HepG2 (cell line): ENCODE data around the gene DNAJC4. TPM values are rescaled to one million over a fixed set of nuclear protein-coding genes. Genes with fewer than 3 reads are reported as not detected.

Experiments
- ATAC-seq: fragments of 200-7000 bp; cut with Tn5 transposase; 3 replicates; pipeline ENCODE4 v1.9.1; 2020; ENCODE audit warnings: mild to moderate bottlenecking, moderate library complexity
- BruUV-seq: library from RNA; stranded (reverse); fragments of 400-500 nt; replicated peaks from 2 replicates; lab custom pipeline; 2021; lab: Mats Ljungman, UMichigan
- CTCF ChIA-PET: fragments of 300-600 bp; formaldehyde crosslinking; extraction: SDS; loops from one replicate; lab custom pipeline; 2021; ENCODE audit warnings: low total read pairs, inconsistent platforms, low intra/inter-chr PET ratio; lab: Yijun Ruan, JAX
- POLR2A ChIA-PET: fragments of 350-600 bp; sonication (Branson Sonifier 250); formaldehyde crosslinking; loops from one replicate; lab custom pipeline; 2020; ENCODE audit warnings: antibody characterized with exemption, inconsistent platforms; lab: Yijun Ruan, JAX
- DNase-seq: peaks from one replicate; pipeline ENCODE4 v3.0.0-alpha.2; 2015; ENCODE audit warnings: low spot score
- FAIRE-seq: peaks from 3 replicates; lab custom pipeline; 2011; peaks lifted over from hg19 to GRCh38; lab: Jason Lieb, UNC
- H2AFZ ChIP-seq: one replicate; pipeline ENCODE4 v1.6.1; 2011; ENCODE audit warnings: low read length, inconsistent platforms
- H3K27ac ChIP-seq: fragments of 300-600 bp; 3 replicates; pipeline ENCODE4 v1.8.0; 2011; ENCODE audit warnings: mixed run types, mild to moderate bottlenecking, mixed read lengths, low read length, inconsistent platforms; ENCODE audit not compliant: insufficient read depth; ENCODE audit errors: extremely low read length
- H3K27me3 ChIP-seq, 2 experiments: fragments of 200-600 bp in 1 of 2; 2 replicates in 1 of 2; 3 replicates in 1 of 2; pipeline versions ENCODE4 v1.6.0 to v1.8.0; 2011; ENCODE audit warnings: low read length in 2 of 2, mild to moderate bottlenecking in 2 of 2, moderate library complexity in 2 of 2, inconsistent platforms in 1 of 2; ENCODE audit not compliant: insufficient read depth in 2 of 2, control insufficient read depth in 1 of 2
- H3K36me3 ChIP-seq, 2 experiments: fragments of 200-600 bp in 1 of 2; replicated peaks in 1 of 2; 2 replicates in 1 of 2; 3 replicates in 1 of 2; pipeline versions ENCODE4 v1.5.1 to v1.8.0; 2011; ENCODE audit warnings: low read length in 2 of 2, inconsistent platforms in 1 of 2; ENCODE audit not compliant: insufficient read depth in 2 of 2, control insufficient read depth in 1 of 2
- H3K4me1 ChIP-seq: 2 replicates; pipeline ENCODE4 v1.5.1; 2012; ENCODE audit warnings: low read length, inconsistent platforms; ENCODE audit not compliant: insufficient read depth
- H3K4me2 ChIP-seq: 2 replicates; pipeline ENCODE4 v1.6.0; 2011; ENCODE audit warnings: low read depth, low read length, inconsistent platforms
- H3K4me3 ChIP-seq, 3 experiments: fragments of 200-600 bp in 1 of 3; sonication (generic), shearing (Covaris generic) in 1 of 3; replicated peaks in 1 of 3; 2 replicates each; pipeline ENCODE4 v1.5.1; 2011 to 2016; ENCODE audit warnings: low read length in 3 of 3, inconsistent platforms in 2 of 3, low read depth in 2 of 3, mild to moderate bottlenecking in 2 of 3, control low read depth in 1 of 3, mixed read lengths in 1 of 3; ENCODE audit not compliant: insufficient read depth in 1 of 3
- H3K79me2 ChIP-seq: one replicate; pipeline ENCODE4 v1.6.1; 2011; ENCODE audit warnings: low read length, inconsistent platforms; ENCODE audit not compliant: insufficient read depth
- H3K9ac ChIP-seq: 2 replicates; pipeline ENCODE4 v1.6.0; 2011; ENCODE audit warnings: mild to moderate bottlenecking, low read depth, low read length, inconsistent platforms; ENCODE audit not compliant: insufficient read depth
- H3K9me3 ChIP-seq: 2 replicates; pipeline ENCODE4 v1.5.1; 2012; ENCODE audit warnings: mild to moderate bottlenecking, low read length
- H4K20me1 ChIP-seq: 2 replicates; pipeline ENCODE4 v1.6.0; 2011; ENCODE audit warnings: inconsistent platforms, mild to moderate bottlenecking, low read length, moderate library complexity; ENCODE audit not compliant: insufficient read depth
- FOXO1 ChIP-seq: sonication (generic); formaldehyde crosslinking; IDR thresholded peaks from 2 replicates; pipeline ENCODE4 v1.4.0; 2020; ENCODE audit warnings: missing genetic modification reagents
- HIVEP1 ChIP-seq: sonication (generic); formaldehyde crosslinking; IDR thresholded peaks from 2 replicates; pipeline ENCODE4 v1.4.0; 2020; ENCODE audit warnings: mild to moderate bottlenecking, missing genetic modification reagents
- IRX3 ChIP-seq: sonication (generic); formaldehyde crosslinking; IDR thresholded peaks from 2 replicates; pipeline ENCODE4 v1.8.1; 2023; ENCODE audit warnings: mild to moderate bottlenecking, low read depth, missing genetic modification reagents, borderline replicate concordance
- JDP2 ChIP-seq: sonication (generic); formaldehyde crosslinking; IDR thresholded peaks from 2 replicates; pipeline ENCODE4 v1.8.1; 2022; ENCODE audit warnings: missing genetic modification reagents, borderline replicate concordance
- JUNB ChIP-seq: sonication (generic); formaldehyde crosslinking; IDR thresholded peaks from 2 replicates; pipeline ENCODE4 v1.8.0; 2022; ENCODE audit warnings: missing genetic modification reagents, mild to moderate bottlenecking, borderline replicate concordance
- NFYB ChIP-seq: sonication (generic); formaldehyde crosslinking; IDR thresholded peaks from 2 replicates; pipeline ENCODE4 v1.4.0; 2020; ENCODE audit warnings: missing genetic modification reagents
- PHF8 ChIP-seq: sonication (generic); formaldehyde crosslinking; IDR thresholded peaks from 2 replicates; pipeline ENCODE4 v1.5.0; 2020; ENCODE audit warnings: missing genetic modification reagents
- PRMT3 ChIP-seq: sonication (generic); formaldehyde crosslinking; IDR thresholded peaks from 2 replicates; pipeline ENCODE4 v1.8.1; 2022; ENCODE audit warnings: low read depth, mild to moderate bottlenecking, moderate library complexity, missing genetic modification reagents, borderline replicate concordance
- RARA ChIP-seq: IDR thresholded peaks from 2 replicates; pipeline ENCODE4 v1.6.1; 2016; ENCODE audit warnings: missing genetic modification reagents, missing compliant biosample characterization
- RELA ChIP-seq: sonication (generic); formaldehyde crosslinking; IDR thresholded peaks from 2 replicates; pipeline ENCODE4 v1.4.0; 2020; ENCODE audit warnings: missing genetic modification reagents
- TGIF2 ChIP-seq: IDR thresholded peaks from 2 replicates; pipeline ENCODE4 v1.6.1; 2016; ENCODE audit warnings: control low read depth, missing compliant biosample characterization
- ZBTB42 ChIP-seq: sonication (generic); formaldehyde crosslinking; IDR thresholded peaks from 2 replicates; pipeline ENCODE4 v1.5.0; 2020; ENCODE audit warnings: mild to moderate bottlenecking, missing genetic modification reagents
- ZKSCAN1 ChIP-seq: fragments of 150-350 bp; IDR thresholded peaks from 2 replicates; pipeline ENCODE4 v1.6.1; 2014; ENCODE audit warnings: low read length
- ZNF317 ChIP-seq: sonication (generic); formaldehyde crosslinking; IDR thresholded peaks from 2 replicates; pipeline ENCODE4 v1.5.0; 2020; ENCODE audit warnings: mild to moderate bottlenecking, missing genetic modification reagents
- ZNF780A ChIP-seq: sonication (generic); formaldehyde crosslinking; IDR thresholded peaks from 2 replicates; pipeline ENCODE4 v1.8.0; 2022; ENCODE audit warnings: mild to moderate bottlenecking, missing genetic modification reagents, moderate library complexity
- ZSCAN21 ChIP-seq: sonication (generic); formaldehyde crosslinking; IDR thresholded peaks from 2 replicates; pipeline ENCODE4 v1.8.0; 2022; ENCODE audit warnings: mild to moderate bottlenecking, missing genetic modification reagents, moderate library complexity, borderline replicate concordance
- WGBS: methylation state at CpG from one replicate; pipeline ENCODE4 v1.1.6; 2017; ENCODE audit warnings: low lambda C conversion rate; 5-methylcytosine and 5-hydroxymethylcytosine counted together
- in situ Hi-C: cut with HindIII; loops from 2 replicates; pipeline ENCODE4 v1.10.0; 2017; ENCODE audit warnings: low pct_unique_long_range_greater_than_20kb; ENCODE audit not compliant: extremely low pct_ligation_motif_present
- intact Hi-C: fragments of 100-400 bp; cut with micrococcal nuclease; formaldehyde crosslinking; loops from one replicate; pipeline ENCODE4 v1.10.0; 2022; ENCODE audit not compliant: unreplicated experiment
- polyA plus RNA-seq, 8 experiments: library from polyadenylated mRNA; depleted of rRNA in 3 of 8; stranded (reverse) in 7 of 8; unstranded in 1 of 8; fragments of >200 nt; fragmentation: Illumina TruSeq in 4 of 8; extraction: Trizol in 4 of 8; gene quantifications; 2 replicates each; pipeline versions ENCODE4 v1.2.1 to v1.2.3, GENCODE V29; 2011 to 2016; ENCODE audit warnings: low read depth in 4 of 8, missing spikeins in 1 of 8, mixed read lengths in 1 of 8; ENCODE audit not compliant: insufficient read depth in 1 of 8
- total RNA-seq, 5 experiments: library from RNA; depleted of rRNA; stranded (reverse); fragments of >200 nt; fragmentation: Illumina TruSeq; extraction: Trizol; gene quantifications; 2 replicates each; pipeline ENCODE4 v1.2.3, GENCODE V29; 2016; ENCODE audit warnings: low read depth in 1 of 5
- TF ChIP-seq, protein P1 (sequence below), 2 experiments: fragments of 450-650 bp in 1 of 2; sonication (generic) in 1 of 2; formaldehyde crosslinking; IDR thresholded peaks; 2 replicates each; pipeline versions ENCODE4 v1.5.0 to v1.8.0; 2020 to 2022; ENCODE audit warnings: mild to moderate bottlenecking in 1 of 2, missing genetic modification reagents in 1 of 2
- TF ChIP-seq, protein P2 (sequence below): sonication (generic); formaldehyde crosslinking; IDR thresholded peaks from 2 replicates; pipeline ENCODE4 v1.4.0; 2020; ENCODE audit warnings: missing genetic modification reagents
- TF ChIP-seq, protein P3 (sequence below): sonication (generic); formaldehyde crosslinking; IDR thresholded peaks from 2 replicates; pipeline ENCODE4 v1.4.0; 2020; ENCODE audit warnings: missing genetic modification reagents

DNAJC4 gene
- total and polyA plus RNA-seq, 2 of the 13 experiments (the other 11 are each of a cell fraction or from before 2014, with no cell fraction given), result 10.3 to 60.8 TPM

DNA sequence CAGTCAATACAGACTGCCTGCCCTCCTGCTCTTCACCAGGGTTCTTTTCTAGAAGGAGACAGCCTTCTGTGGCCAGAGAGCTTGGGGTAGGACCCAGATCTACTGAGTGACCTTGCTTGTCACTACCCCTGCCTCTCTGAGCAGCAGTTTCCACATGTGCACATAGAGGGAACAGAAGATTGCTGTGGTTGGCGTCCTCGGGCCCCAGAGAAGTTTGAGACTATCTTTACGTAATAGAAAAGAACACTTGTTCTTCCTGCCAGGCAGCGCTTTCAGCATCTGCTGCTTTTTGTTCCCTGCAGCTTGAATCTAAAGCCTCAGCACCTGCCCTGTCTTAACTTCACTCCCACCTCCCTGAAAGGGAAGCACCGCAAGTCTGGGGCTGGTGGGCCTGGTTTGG lies 8.7 kb downstream of the DNAJC4 start (continued):
- no peak for TF ChIP-seq RELA (CRISPR knock-in tag)

DNA sequence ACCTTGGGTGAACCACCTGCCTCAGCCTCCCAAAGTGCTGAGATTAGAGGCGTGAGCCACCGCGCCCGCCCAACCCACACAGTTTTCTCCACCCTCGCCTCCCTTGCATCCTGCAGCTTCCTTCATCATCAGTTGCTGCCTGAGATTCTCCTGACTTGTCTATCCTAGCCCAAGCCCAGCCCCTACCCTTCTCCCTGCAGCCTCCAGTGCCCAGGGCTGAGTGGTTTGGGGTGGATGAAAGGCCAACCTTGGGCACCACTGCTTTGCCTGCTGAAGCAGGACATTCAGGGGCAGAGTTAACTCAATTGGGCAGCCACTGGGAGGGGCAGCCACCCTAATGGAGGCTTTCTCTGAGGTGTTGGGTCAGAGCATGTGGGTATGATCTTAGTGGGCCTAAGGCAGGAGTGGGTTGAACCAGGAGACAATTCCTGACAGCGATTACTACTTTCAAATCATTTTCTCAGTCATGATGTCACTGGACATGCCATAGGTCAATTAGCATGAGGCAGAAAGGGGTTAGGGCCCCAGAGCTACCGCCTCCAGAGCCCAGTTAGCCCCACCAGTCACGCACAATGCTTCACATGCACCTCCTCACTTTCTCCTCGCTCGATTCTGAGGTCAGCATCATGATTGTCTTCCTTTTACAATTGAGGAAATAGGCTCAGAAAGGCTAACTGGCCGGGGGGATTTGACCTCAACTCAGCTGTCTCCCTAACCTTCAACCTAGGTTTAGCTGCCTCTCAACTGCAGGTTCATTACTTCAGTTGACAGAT lies 9.5 kb downstream of the DNAJC4 start:
- Histone ChIP-seq H3K36me3 (peaks cover 0 to 11% of the 10 kb centered on the region in 2 experiments; a peak in 3 of 5 replicates), H4K20me1 (no peaks in the 10 kb centered on the region), H3K27me3 (no peaks in the 10 kb centered on the region; a peak in 1 of 5 replicates), H3K79me2 (peaks cover 16% of the 10 kb centered on the region), H3K9ac (peak overlapping the region; percentile 92), H2AFZ (no peak overlapping the region), H3K9me3 (no peaks in the 10 kb centered on the region), H3K4me2 (peak overlapping the region; percentile 100), H3K4me3 (peak overlapping the region; percentile 63 to 90 (median 84)), H3K27ac (peak overlapping the region; percentile 91), H3K4me1 (peaks cover 67% of the 10 kb centered on the region)
- DNase-seq (no peak), ATAC-seq (no peak), FAIRE-seq (no peak)
- BruUV-seq, result no TSS peak
- intact Hi-C loops, result loop anchor here (5.0 kb wide), 1 partner anchor 53 kb away; the partner anchor contains the start of gene STIP1
- in situ Hi-C loops, result loop anchor here (5.0 kb wide), 1 partner anchor 62 kb away; the partner anchor contains the start of gene CATSPERZ
- ChIA-PET POLR2A (no interaction called here), CTCF (no interaction called here)
- 83% methylated on average over 11 of the region's 11 CpGs for WGBS
- TF ChIP-seq, protein P1, sequence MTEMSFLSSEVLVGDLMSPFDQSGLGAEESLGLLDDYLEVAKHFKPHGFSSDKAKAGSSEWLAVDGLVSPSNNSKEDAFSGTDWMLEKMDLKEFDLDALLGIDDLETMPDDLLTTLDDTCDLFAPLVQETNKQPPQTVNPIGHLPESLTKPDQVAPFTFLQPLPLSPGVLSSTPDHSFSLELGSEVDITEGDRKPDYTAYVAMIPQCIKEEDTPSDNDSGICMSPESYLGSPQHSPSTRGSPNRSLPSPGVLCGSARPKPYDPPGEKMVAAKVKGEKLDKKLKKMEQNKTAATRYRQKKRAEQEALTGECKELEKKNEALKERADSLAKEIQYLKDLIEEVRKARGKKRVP (CRISPR knock-in tag; IDR thresholded peaks at IDR 0.05), result 0 out of 4 replicates have a peak, but pooled peaks of 1 of the 2 experiments have one; percentile 12
- TF ChIP-seq ZBTB42 (0 out of 2 replicates have a peak, but pooled peaks have one; percentile 11), PRMT3 (CRISPR knock-in tag) (no peak), JUNB (CRISPR knock-in tag) (0 out of 2 replicates have a peak, but pooled peaks have one; percentile 12), ZNF317 (CRISPR knock-in tag) (no peak), FOXO1 (CRISPR knock-in tag) (no peak), ZKSCAN1 (no peak), IRX3 (CRISPR knock-in tag) (no peak), PHF8 (no peak), RARA (CRISPR knock-in tag) (no peak), HIVEP1 (CRISPR knock-in tag) (no peak), ZNF780A (CRISPR knock-in tag) (peak; percentile 55; the same call in 1 of the 2 replicates), TGIF2 (no peak), NFYB (no peak), JDP2 (CRISPR knock-in tag) (no peak), ZSCAN21 (CRISPR knock-in tag) (peak; percentile 11; the same call in 1 of the 2 replicates)
- TF ChIP-seq, protein P2, sequence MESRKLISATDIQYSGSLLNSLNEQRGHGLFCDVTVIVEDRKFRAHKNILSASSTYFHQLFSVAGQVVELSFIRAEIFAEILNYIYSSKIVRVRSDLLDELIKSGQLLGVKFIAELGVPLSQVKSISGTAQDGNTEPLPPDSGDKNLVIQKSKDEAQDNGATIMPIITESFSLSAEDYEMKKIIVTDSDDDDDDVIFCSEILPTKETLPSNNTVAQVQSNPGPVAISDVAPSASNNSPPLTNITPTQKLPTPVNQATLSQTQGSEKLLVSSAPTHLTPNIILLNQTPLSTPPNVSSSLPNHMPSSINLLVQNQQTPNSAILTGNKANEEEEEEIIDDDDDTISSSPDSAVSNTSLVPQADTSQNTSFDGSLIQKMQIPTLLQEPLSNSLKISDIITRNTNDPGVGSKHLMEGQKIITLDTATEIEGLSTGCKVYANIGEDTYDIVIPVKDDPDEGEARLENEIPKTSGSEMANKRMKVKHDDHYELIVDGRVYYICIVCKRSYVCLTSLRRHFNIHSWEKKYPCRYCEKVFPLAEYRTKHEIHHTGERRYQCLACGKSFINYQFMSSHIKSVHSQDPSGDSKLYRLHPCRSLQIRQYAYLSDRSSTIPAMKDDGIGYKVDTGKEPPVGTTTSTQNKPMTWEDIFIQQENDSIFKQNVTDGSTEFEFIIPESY, result 0 out of 2 replicates have a peak, but pooled peaks have one; percentile 21
- TF ChIP-seq, protein P3, sequence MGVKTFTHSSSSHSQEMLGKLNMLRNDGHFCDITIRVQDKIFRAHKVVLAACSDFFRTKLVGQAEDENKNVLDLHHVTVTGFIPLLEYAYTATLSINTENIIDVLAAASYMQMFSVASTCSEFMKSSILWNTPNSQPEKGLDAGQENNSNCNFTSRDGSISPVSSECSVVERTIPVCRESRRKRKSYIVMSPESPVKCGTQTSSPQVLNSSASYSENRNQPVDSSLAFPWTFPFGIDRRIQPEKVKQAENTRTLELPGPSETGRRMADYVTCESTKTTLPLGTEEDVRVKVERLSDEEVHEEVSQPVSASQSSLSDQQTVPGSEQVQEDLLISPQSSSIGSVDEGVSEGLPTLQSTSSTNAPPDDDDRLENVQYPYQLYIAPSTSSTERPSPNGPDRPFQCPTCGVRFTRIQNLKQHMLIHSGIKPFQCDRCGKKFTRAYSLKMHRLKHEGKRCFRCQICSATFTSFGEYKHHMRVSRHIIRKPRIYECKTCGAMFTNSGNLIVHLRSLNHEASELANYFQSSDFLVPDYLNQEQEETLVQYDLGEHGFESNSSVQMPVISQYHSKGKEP, result no peak
